Calu3 (cell line): ENCODE data around the gene LRRC49. TPM values are rescaled to one million over a fixed set of nuclear protein-coding genes. Genes with fewer than 3 reads are reported as not detected.
A peak's percentile ranks its signal among the peaks of the same experiment; 100 is the strongest.

Experiments
- BruUV-seq: library from RNA; stranded (reverse); fragments of 400-500 nt; replicated peaks from 2 replicates; lab custom pipeline; 2021; lab: Mats Ljungman, UMichigan
- CTCF ChIA-PET: fragments of 300-600 bp; sonication (Branson Sonifier 250); formaldehyde crosslinking; loops from one replicate; lab custom pipeline; 2022; ENCODE audit warnings: antibody characterized with exemption; lab: Charles Lee
- DNase-seq: peaks from one replicate; pipeline ENCODE4 v3.0.0; 2022
- H3K27ac Mint-ChIP-seq: one replicate; pipeline ENCODE4 v1.8.0; 2022; ENCODE audit warnings: mixed read lengths; ENCODE audit not compliant: unreplicated experiment
- H3K27me3 Mint-ChIP-seq: one replicate; pipeline ENCODE4 v1.8.0; 2022; ENCODE audit warnings: mixed read lengths; ENCODE audit not compliant: unreplicated experiment
- H3K36me3 Mint-ChIP-seq: one replicate; pipeline ENCODE4 v1.8.0; 2022; ENCODE audit warnings: mild to moderate bottlenecking, moderate library complexity, mixed read lengths; ENCODE audit not compliant: insufficient read depth, unreplicated experiment
- H3K4me1 Mint-ChIP-seq: one replicate; pipeline ENCODE4 v1.8.0; 2022; ENCODE audit warnings: mild to moderate bottlenecking, low read depth, mixed read lengths; ENCODE audit not compliant: unreplicated experiment
- H3K4me3 Mint-ChIP-seq: one replicate; pipeline ENCODE4 v1.8.0; 2022; ENCODE audit warnings: mild to moderate bottlenecking, low read depth, moderate library complexity, mixed read lengths; ENCODE audit not compliant: unreplicated experiment
- H3K9me3 Mint-ChIP-seq: one replicate; pipeline ENCODE4 v1.8.0; 2022; ENCODE audit warnings: low read depth, mixed read lengths; ENCODE audit not compliant: unreplicated experiment
- intact Hi-C: fragments of 100-400 bp; cut with micrococcal nuclease; formaldehyde crosslinking; loops from one replicate; pipeline ENCODE4 v1.10.0; 2022; ENCODE audit not compliant: unreplicated experiment
- total RNA-seq: library from RNA; stranded (reverse); gene quantifications from 2 replicates; pipeline ENCODE4 v1.2.3, GENCODE V29; 2022
- TF ChIP-seq, protein P1 (sequence below): fragments of 200-600 bp; IDR thresholded peaks from one replicate; pipeline ENCODE4 v1.8.0; 2022; ENCODE audit warnings: antibody characterized with exemption; ENCODE audit not compliant: unreplicated experiment

LRRC49 gene
- total RNA-seq, 1 experiment from 2014 or later = 6.3 TPM

DNA sequence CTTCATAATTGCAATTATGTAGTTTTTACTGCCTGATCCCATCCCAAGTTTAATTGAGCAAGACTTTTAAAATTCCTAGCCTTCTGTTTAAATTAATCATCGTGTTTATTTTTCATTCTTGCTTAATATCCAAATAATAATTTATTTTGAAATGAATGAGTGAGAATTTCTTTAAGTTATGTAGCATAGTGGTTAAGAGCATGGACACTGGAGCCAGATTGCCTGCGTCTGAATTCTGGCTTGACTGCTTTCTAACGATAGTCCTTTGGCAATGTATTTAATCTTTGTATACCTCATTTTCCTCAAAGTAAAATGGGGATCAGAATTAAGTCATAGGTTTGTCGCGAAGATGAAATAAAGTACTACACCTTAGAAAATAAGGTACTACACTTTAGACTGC lies 71.4 kb downstream of the LRRC49 start:
- H3K36me3 Mint-ChIP-seq = no peaks in the 10 kb centered on the region
- no peak for DNase-seq
- intact Hi-C loops = no loop called here

DNA sequence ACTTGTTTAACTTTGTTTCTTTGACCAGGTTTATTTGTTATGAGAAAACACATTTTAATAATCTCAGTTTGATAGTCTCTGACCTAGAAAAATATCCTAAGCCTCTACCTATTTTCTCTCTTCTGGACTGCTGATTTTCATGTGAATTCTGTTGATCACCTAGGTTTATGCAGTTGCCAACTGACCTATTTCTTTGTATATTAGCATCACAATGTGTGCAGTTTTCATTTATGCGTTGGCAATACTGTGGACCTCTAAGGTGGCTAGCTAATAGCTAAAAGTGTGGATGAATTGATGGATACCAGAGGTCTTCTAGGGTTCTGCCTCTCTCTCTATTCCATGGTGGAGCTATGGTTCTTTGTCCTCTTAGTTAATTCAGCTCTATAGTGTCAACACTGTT lies 72.1 kb downstream of the LRRC49 start:
- no peak for DNase-seq
- TF ChIP-seq, protein P1, sequence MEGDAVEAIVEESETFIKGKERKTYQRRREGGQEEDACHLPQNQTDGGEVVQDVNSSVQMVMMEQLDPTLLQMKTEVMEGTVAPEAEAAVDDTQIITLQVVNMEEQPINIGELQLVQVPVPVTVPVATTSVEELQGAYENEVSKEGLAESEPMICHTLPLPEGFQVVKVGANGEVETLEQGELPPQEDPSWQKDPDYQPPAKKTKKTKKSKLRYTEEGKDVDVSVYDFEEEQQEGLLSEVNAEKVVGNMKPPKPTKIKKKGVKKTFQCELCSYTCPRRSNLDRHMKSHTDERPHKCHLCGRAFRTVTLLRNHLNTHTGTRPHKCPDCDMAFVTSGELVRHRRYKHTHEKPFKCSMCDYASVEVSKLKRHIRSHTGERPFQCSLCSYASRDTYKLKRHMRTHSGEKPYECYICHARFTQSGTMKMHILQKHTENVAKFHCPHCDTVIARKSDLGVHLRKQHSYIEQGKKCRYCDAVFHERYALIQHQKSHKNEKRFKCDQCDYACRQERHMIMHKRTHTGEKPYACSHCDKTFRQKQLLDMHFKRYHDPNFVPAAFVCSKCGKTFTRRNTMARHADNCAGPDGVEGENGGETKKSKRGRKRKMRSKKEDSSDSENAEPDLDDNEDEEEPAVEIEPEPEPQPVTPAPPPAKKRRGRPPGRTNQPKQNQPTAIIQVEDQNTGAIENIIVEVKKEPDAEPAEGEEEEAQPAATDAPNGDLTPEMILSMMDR = no peak
- H3K36me3 Mint-ChIP-seq = no peaks in the 10 kb centered on the region
- no TSS peak for BruUV-seq
- H3K4me3 Mint-ChIP-seq = no peak overlapping the region
- H3K27ac Mint-ChIP-seq = no peak overlapping the region
- intact Hi-C loops = no loop called here
- H3K4me1 Mint-ChIP-seq = no peaks in the 10 kb centered on the region
- H3K27me3 Mint-ChIP-seq = no peaks in the 10 kb centered on the region
- H3K9me3 Mint-ChIP-seq = no peaks in the 10 kb centered on the region
- CTCF ChIA-PET = no interaction called here

More for the DNA sequence above, 71.4 kb downstream of the LRRC49 start:
- BruUV-seq = no TSS peak
- H3K4me3 Mint-ChIP-seq = no peak overlapping the region
- H3K27ac Mint-ChIP-seq = no peak overlapping the region
- no peaks in the 10 kb centered on the region for H3K4me1 Mint-ChIP-seq
- H3K9me3 Mint-ChIP-seq = no peaks in the 10 kb centered on the region
- CTCF ChIA-PET = no interaction called here
- no peaks in the 10 kb centered on the region for H3K27me3 Mint-ChIP-seq
- TF ChIP-seq, protein P1 = no peak

DNA sequence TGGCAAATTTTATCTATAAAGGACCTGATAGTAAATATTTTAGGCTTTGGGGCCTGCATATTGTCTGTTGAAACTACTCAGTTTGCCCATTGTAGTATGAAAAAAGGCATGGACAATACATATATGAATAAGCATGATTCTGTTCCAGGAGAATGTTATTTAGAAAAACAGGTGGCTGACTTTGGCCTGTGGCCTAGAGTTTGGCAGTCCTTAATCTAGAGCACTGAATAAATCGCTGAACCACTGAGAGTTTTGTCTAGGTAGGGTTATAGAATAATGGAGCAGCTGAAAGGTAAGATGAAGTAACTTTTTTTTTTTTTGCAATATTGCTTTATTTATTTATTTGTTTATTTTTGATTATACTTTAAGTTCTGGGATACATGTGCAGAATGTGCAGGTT lies 75.0 kb downstream of the LRRC49 start:
- TF ChIP-seq, protein P1 = no peak
- BruUV-seq = no TSS peak
- CTCF ChIA-PET = no interaction called here
- H3K4me3 Mint-ChIP-seq = no peak overlapping the region
- H3K27ac Mint-ChIP-seq = no peak overlapping the region
- H3K9me3 Mint-ChIP-seq = no peaks in the 10 kb centered on the region
- H3K36me3 Mint-ChIP-seq = no peaks in the 10 kb centered on the region
- intact Hi-C loops = no loop called here
- no peak for DNase-seq
- no peaks in the 10 kb centered on the region for H3K4me1 Mint-ChIP-seq
- H3K27me3 Mint-ChIP-seq = no peaks in the 10 kb centered on the region

DNA sequence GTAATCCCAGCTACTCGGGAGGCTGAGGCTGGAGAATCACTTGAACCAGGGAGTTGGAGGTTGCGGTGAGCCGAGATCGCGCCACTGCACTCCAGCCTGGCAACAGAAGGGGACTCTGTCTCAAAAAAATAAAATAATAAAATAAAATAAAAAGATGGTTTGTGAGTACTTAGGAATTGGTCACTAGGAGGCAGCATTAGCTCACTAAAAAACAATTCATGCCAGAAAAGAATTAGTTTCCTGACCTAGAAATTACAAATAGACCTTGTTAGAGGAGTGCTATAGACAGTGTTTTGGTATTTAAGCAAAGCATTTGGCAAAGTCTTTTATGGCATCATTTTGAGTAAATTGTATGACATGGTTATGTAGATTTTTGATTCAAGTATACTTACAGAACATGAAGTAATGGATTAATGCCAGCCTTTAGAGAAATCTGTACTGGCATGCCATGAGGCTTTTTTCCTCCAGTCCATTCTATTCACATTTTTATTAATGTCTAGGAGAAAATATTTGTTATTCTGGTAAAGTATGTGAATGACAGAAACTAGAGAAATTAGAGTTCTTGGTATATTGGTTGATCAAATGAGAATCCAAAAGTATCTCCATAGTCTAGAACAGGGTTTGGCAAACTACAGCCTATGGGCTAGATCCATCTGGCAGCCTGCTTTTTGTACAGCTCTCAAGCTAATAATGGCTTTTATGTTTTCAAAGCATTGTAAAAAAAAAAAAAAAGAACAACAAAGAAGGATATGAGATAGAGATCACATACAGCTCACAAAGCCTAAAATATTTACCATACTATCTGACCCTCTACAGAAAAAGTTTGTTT lies 81.6 kb downstream of the LRRC49 start:
- BruUV-seq = no TSS peak
- Mint-ChIP-seq H3K4me1 (no peaks in the 10 kb centered on the region), H3K36me3 (no peaks in the 10 kb centered on the region), H3K9me3 (no peaks in the 10 kb centered on the region), H3K4me3 (no peak overlapping the region), H3K27ac (no peak overlapping the region), H3K27me3 (no peaks in the 10 kb centered on the region)
- CTCF ChIA-PET = interaction anchor here (0.6 to 2.2 kb wide), 3 partner anchors 129 to 470 kb away, joined by 3 to 9 read pairs (median 3); no protein-coding TSS in a partner anchor
- TF ChIP-seq, protein P1 = peak; percentile 55
- DNase-seq = peak; percentile 3
- intact Hi-C loops = loop anchor here (1.0 to 2.0 kb wide), 3 partner anchors 129 to 827 kb away; no protein-coding TSS in a partner anchor
